NOMO-1 (cell line): ENCODE data around the gene ELMO3.
A peak's percentile ranks its signal among the peaks of the same experiment; 100 is the strongest.

Source experiments
- DNase-seq, 2 experiments: peaks; one replicate each; lab custom pipeline; 2025; ENCODE audit not compliant: unreplicated experiment in 2 of 2; lab: John Stamatoyannopoulos, UW

The ELMO3 gene

DNA sequence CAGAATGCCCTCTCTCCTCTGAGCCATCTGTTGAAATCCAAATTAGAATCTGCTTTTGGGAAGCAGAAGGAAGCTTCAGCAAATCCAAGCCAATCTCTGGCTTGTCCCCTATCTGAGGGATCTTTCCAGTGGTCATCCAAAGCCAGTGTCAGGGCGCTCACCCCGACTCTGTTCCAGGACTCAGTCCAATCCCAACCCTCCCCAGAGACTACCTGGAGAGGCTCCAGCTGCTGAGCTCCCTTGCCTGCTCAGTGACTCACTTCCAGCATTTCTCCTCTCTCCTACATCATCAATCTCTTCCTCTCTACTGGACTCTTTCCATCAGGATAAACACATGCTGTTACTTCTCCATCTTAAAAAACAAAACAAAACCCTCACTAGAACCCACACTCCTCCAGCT is 17.6 kb upstream of the ELMO3 start:
- no peak for DNase-seq

DNA sequence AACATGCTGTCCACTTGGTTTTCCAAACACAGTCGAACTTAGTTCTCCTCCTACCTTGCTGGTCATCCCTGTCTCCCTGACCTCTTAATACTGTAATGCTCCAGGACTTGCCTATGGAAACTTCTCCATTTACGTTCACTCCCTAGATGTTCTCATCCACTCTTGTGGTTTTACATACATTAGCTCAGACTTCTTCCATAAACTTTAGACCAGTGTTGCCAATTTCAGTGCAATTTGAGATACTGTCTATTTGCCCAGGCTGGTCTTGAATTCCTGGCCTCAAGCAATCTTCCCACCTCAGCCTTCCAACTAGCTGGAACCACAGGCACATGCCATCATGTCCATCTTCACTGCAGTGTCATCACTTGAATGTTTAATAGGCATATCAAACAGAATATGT is 16.6 kb upstream of the ELMO3 start:
- no peak for DNase-seq

DNA sequence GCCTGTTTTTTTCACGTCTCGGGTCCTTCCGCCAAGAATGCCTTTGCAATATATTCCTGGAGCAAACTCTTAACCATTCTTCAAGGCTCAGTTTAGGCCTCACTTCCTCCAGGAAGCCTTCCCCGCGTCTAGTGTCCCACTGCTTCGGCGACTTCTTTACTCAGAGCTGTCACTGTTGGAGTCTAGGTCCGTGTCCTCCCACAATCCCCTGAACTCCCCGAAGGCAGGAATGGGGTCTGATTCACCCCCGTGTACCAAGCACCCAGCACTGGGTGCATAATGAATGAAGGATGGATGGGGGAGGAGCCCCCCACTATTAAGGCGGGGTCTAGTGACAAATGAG is 15.7 kb upstream of the ELMO3 start:
- DNase-seq = no peak

DNA sequence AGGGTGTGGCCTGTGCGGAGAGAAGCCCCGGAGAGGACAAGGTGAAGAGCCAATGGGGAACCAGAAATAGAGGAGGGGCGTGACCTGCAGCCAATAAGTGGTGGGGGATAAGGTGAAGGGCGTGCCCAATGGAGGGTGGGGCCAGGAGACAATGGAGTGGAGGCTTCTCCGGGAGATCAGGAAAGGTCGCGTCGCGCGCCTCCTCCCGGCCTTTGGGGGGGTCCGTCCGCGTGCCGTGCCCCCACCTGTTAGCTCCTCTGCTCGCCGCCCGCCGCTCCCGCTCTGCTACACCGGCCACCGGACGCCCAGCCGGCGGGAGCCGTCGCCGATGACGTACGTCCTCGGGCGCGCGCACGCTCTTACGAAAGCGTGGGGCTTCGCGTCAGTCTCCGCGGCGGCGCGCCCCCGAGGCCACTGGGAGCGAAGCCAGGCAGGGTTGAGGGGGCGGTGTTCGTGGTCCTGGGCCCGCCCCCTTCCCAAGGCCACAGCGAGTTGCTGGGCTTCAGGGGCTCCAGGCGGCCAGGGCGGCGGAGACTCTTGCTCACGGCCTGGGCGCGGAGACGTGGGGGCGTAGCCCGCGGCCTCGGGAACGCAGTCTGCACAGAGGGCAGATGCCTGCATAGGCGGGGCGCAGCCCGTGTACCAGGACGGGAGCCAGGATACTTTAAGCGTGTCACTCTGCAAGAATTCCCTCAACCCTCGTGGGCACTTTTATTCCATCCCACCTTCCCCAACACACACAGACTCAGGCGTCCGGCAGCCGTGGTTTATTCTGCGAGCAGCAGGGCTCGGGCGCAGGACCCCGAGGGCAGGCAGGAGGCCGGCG is 15.1 kb upstream of the ELMO3 start, which contains the start of gene MATCAP1:
Gene MATCAP1, minus strand, starts transcription at position 337 of the 826 bp plus-strand sequence. CDS start 3,353 bp downstream, outside the sequence.
- DNase-seq = peak; percentile 97 to 99

DNA sequence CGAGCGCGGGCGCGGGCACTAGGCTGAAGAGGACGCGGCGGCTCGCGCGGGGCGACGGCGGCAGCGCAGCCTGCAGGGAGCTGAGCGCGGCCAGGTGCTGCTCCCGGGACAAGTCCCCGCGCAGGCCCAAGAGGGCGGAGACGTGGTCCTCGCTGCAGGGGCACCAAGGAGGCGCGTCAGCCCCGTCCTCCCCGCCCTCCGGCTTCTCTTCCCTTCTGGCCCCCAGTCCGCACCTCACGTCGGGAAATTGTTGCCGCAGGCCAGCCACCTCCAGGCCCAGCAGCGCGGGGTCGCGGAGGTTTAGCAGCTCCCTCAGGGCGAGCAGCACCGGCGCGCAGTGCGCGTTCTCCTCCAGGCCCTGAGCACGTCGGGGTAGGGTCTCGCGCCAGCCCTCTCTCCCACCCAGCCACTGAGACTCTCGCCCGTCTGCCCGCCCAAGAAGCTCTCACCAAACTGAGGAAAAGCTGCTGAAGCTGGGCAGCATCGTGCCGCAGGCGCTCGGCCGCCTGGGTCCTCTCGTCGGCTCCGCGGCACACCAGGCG is 14.4 kb upstream of the ELMO3 start:
- no peak for DNase-seq

DNA sequence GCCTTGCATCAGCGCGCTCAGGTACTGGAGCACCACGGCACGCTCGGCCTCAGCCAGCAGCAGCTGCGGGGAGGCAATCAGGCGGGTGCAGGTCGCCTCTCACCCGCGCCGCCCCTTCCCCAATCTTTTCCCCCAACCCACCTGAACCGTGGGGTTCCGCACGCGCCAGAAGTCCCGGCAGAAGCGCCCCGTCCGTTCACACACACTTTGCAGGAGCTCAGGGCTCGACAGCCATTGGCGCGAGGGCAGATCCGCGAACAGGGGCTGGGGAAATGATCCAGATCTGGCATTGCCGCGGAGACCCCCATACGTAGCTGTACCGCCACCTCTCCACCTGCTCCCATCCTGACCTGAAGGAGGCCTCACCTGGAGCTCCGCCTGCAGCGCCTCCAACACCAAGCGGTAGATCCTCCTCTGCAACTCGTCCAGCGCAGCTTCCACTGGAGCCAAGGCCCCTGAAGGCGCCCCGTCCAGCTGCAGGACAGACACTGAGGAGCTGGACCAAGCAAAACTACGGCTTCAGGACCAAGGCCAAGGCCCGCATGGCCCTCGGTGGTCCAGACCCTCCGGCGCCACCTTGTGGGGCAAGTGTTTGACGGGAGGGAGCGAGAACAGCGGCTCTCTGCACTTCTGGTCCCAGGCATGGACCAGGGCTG is 13.8 kb upstream of the ELMO3 start:
- peak; percentile 78 to 82 for DNase-seq

DNA sequence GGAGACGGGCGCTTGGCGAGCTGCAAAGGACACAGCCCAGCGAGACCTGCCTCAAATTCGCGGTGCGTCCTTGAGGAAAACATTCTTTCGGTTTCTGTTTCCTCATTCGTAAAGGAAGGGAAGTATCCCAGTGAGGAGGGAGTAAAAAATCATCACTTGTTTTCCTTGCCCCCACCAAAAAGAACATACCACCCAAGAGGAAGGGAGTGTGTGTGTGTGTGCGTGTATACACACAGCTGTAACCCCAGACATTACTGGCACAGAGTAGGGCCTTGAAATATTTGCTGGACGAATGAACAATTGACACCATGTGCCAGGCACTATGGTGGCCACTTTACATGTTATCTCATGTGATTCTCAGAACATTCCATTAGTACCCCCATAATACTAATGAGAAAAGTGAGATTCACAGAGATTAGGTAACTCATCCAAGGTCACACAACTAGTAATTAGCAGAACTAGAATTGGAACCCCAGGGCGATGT is 13.2 kb upstream of the ELMO3 start:
- no peak for DNase-seq

DNA sequence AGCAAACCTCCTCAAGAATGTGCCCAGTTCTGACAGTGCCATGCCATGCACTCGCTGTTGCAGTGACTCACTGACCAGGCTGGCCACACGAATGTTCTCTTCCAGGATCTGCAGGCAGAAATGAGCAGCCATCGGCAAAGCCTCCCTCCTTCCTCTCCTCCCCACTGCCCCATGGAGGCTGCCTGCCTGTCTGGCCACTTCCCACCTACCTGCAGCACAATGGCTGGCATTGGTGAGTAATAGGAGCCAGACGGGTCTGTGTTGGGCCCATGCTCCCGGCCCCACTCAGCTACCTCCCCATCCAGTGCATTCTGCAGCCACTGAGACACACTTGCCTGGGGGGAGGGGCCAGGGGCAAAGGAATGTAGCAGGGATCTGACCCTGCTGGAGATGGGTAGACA is 12.4 kb upstream of the ELMO3 start:
- no peak for DNase-seq

DNA sequence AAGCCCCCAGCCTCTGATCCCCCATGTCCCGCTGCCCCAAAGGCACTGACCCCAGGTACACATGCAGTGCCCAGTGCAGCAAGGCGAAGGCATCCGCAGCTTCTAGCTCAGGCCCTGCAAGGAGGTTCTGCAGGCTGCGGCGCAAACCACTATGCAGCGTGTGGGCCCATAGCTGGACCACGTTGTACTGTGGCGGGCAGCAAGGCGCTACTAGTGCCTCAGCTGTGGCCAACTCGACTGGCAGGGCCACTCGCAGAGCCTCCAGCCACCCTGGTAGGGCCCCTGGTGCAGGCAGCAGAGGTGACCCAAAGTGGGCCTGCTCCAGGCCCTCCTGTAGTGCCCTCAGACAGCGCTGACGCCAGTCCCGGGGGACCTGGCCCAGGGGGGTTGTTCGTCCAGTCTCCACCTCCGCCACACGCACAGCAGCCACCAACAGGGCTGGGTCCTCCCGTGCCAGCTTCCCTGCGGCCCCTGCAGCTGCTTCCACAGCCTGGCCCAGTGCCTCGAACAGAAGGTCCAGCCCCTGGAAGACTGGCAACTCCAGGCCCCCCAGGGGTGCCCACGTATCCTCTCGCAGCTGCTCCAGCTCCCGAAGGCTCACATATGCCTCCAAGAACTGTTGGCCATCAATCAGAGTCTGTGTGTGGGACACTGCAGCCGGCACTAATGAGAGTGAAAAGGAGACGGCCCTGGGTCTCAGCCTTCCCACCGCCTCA is 11.6 kb upstream of the ELMO3 start:
- DNase-seq = no peak

DNA sequence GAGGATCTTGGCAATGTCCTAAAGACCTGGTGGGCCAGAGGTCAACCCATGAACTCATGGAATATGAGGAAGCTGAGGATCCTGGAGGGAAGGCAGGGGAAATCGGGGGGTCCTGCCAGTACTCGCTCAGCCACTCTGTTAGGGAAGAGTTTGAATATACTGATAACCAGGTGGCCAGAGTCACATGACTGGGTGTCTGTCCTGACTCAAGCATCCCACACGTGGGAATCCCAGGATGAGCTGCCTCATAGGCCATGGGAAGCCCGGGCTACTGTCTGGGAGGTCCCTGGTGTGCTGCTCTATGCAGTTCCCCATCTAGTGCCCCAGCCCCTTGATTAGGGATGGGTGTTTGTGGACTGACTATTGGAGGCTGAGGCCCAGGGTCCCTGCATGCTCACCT is 10.6 kb upstream of the ELMO3 start:
- DNase-seq = no peak

DNA sequence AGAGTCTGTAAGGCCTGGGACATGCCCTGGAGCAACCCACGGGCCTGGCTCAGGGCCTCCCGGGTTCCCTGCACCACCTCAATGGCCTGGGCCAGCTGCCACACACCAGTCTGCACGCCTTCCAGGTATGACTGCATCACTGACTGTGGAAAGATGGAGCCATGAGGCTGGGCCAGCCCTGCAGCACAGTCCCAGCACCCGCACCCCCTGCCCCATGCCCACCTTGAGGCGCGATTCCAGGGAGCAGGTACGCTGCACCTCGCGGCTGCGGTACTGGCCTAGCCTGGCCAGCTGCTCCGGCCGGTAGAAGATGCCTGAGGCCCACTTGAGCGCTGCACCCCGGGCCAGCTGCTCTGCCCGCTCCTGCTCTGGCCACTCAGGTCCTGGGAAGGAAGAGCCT is 10.1 kb upstream of the ELMO3 start:
- no peak for DNase-seq

DNA sequence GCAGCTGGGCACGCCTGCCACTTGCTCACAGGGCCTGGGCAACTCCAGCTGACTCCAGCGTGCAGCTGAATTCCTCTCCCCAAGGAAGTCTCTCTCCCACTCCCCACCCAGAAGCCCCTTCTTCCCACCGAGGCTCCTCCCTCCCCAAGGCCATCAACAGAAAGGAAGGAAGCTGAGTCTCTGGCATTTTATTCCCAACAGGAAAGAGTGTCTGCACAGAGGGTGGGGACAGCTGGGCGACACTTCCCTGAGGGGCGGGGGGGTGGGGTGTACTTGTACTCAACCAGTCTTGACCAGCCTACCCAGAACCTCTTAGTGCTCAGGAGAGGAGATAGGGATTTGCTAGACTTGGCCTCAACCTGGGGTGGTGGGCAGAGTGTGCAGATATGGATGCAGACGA is 8.9 kb upstream of the ELMO3 start, which contains the start of gene EXOC3L1:
Gene EXOC3L1, minus strand, starts transcription at position 96 of the 400 bp plus-strand sequence. CDS start 460 bp downstream, outside the sequence.
- no peak for DNase-seq

DNA sequence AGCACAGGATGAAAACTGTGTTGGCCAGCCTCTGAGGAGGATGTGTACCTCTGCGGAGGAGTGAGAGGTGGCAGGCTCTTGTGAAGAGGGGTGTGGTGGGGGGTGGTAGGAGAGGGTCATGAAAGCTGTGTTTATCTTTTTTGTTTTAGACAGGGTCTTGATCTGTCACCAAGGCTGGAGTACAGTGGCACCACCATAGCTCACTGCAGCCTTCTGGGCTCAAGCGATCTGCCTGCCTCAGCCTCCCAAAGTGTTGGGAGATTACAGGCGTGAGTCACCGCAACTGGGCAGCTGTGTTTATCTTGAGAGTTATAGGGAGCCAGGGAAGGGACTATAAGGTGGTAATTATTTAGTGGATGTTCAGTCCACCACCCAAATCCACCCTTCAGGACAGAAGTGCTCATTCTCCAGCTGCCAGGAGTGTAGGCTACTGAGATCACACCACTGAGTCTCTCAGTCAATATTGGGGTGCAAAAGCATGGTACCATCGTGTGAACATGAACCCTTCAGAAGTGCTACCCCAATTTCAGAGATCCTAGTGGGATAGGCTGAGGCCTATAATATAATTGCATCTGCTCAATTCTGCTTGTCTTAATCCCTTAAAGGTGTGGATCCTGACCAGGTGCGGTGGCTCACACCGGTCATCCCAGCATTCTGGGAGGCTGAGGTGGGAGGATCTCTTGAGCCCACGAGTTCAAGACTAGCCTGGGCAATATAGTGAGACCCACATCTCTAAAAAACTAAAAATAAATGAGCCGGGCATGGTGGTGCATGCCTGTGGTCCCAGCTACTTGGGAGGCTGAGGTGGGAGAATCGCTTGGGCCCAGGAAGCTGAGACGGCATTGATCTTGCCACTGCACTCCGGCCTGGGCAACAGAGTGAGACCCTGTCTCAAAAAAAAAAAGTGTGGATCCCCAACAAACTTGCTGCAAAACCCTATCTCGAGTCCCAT is 8.2 kb upstream of the ELMO3 start:
- DNase-seq = no peak

DNA sequence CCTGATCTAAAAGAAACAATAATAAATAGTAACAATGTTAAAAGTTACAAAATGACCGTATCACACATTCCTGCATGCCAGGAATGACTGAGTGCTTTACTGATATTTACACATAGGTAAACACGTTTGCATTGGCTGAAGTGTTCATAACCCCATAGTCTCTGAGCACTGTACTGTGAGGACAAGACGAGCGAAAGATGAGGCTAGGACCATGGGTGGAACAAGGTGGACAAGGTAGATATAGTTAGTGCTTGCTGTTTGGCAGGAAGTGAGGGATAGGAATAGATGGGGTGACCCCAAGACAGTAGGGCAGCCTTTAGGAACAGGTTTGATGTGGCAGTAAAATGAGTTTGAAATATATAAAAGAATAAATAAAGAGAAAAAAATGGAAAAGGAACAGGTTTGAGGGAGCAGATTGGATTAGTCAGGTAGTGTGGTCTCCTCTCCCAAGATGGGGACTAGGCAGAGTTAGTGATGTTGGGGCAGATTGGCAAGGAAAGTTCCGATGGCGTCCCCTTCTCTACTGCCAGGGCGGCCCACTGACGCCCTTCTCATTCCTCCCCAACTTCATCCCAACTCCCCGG is 7.4 kb upstream of the ELMO3 start:
- no peak for DNase-seq

DNA sequence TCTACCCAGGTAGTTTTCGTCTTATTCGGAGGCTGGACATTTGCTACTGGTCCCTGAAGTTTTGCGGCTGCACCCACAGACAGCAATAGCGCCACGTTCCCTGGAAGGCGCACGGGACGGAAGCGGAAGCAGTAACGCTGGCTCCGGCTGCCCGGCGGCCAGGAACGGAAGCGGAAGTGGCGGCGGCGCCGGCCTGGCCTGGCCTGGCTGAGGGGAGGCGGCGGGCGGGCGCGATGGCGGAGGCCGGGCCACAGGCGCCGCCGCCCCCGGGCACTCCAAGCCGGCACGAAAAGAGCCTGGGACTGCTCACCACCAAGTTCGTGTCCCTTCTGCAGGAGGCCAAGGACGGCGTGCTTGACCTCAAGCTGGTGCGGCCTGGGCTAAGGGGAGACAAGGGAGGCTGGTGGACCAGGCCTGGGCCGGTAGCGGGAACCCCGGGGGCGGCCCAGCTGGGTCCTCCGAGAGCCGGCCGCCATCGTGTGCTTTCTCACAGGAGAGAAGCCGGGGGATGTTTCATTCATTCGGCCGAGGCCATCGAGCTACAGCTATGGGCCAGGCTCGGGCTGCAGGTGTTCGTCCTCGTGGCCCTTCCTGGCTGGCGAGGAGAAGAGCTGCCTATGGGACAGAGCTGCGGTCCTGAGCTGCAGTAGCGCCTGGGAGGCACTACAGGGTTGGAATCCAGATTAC is 6.8 kb upstream of the ELMO3 start, which contains the start of gene E2F4:
Gene E2F4, plus strand, starts transcription at position 161 of the 687 bp plus-strand sequence. Its CDS starts 73 bp downstream, at position 234.
- DNase-seq = peak; percentile 91 to 95

DNA sequence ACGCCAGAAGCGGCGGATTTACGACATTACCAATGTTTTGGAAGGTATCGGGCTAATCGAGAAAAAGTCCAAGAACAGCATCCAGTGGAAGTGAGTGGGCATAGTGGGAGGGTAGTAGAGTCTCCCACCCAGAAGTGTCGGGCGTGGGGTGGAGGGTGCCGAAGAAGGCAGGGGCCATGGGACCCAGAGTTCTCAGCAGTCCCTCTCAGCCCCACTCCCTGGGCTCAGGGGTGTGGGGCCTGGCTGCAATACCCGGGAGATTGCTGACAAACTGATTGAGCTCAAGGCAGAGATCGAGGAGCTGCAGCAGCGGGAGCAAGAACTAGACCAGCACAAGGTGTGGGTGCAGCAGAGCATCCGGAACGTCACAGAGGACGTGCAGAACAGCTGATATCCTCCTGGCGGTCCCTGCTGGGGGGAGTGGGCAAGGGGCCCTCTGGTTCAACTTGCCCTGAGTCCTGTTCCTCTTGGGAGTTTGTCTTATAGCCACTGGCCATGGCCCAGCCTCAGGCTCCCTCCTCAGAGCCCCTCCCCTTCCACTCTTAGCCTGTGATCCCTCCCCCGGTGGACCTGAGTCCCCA is 6.1 kb upstream of the ELMO3 start:
- DNase-seq = no peak

DNA sequence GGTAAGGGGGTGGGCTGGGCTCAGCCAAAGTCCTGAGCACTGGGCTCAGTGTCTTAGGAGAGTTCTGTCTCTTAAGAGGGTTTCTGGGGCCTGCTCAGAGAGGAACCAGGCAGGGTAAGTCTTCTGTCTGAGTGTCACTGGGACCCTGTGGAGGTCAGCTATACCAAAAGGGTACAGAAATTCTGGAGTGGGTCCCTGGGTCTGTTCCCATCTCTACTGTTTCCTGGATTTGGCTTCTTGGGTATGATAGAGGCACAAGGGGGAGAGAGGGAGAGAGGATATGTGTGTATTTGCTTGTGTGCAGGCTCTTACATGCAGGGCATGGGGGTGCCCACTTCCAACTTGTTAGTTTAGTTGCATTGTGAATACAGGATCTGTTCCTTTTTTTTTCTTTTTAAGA is 5.4 kb upstream of the ELMO3 start:
- DNase-seq = no peak

DNA sequence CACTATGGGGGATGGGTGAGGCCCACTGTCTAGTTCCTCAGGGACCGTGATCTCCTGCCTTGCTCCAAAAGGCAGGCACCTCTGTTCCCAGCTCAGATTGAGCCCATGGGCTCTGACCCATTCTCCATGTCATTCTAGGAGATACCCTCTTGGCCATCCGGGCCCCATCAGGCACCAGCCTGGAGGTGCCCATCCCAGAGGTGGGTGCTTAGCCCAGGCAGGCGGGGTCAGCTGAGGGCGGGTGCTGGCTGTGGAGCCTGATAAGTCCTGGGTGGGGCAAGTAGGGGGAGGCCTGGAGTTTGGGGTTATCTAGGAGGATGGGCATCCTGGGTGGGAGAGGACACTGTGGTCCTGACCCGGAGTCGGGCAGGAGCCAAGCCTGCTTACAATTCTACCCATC is 4.7 kb upstream of the ELMO3 start:
- DNase-seq = no peak

DNA sequence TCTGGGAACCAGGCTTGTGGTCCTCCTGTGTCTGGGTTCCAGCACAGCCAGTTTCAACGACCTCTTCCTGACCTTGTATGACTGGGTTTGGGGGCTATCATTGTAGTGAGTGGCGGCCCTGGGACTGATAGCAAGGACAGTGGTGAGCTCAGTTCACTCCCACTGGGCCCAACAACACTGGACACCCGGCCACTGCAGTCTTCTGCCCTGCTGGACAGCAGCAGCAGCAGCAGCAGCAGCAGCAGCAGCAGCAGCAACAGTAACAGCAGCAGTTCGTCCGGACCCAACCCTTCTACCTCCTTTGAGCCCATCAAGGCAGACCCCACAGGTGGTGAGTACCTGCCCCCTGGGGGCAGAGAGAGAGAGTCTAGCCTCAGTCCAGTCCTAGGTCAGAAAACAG is 3.3 kb upstream of the ELMO3 start:
- DNase-seq = no peak
